ENCODE results near the gene SLC1A7.

SLC1A7 gene

DNA sequence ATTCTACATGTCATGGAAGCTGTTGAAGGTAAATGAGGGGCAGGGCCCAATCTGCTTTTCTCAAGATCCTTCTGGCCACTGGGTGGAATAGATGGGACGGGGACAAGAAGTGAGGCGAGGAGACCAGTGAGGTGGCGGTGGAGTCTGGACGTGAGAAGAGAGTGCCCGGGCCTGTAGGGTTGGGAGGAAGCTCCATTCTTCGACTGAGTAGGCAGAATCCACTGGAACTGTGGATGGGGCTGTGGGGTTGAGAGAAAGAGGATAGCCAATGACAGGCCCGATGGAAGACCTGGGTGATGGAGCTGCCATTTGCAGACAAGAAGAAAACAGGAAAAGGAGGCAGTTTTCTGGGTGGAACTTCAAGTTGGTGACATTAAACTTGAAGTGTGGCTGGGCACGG lies 10.3 kb downstream of the SLC1A7 start:
- no peak for DNase-seq

DNA sequence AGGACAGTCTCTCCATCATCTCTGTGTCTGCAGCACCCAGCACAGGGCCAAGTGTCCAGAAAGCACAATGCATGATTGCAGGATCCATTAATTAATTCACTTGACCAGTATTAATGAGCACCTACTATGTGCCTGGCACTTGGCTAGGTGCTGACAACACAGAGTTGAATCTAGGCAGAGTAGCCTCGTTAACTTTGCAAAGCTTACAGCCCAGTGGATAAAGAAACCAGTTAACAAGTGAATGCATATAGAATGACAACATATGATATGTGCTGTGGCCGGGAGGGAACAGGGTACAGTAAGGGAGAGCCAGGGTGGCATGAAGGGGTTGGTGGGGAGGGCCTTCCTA lies 10.9 kb downstream of the SLC1A7 start:
- no peak for DNase-seq

DNA sequence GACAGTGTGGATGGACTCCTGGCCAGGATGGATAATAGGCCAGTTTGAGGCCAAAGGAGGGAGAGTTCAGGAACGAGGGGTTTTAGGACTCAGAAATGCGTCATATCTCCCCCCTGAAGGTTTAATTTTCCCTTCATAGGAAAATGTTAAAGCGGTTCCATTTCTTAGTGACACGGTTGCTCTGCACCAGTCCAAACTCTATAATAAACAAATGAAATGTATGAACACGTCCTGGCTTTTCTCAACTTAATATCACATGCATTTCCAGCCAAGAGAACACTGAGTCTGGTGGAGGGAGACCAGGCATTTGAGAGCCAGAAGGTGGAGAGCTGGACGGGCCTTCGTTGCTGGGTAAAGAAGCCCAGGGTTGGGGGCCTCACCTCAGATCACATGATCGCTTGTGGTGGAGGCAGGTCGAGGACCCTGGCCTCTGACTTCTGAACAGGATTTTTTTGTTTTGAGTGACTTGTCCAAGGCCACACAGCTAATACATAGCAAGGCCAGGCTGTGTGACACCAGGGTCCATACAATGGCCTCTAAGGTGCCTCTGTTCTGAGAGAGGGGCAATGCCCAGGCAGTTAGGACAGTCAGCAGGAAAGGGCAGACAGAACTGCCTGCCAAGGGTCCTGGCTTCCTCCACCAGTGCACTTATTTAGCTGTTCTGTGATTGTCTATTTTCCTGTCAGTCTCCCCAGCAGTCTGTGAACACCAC lies 11.4 kb downstream of the SLC1A7 start:
- DNase-seq: no peak

DNA sequence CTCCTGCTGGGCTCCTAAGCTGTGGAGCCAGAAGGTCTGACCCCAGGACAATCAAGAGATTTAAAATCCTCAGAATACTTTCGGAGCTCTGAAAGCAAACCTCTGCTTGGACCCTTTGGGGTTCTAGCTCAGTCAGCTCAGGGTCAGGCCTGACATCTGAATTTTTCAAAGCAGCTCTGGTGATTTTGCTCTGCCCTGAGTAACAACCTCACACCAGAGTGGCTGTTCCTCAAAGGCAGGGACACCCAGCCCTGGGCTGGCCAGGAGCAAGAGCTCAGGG lies 11.9 kb downstream of the SLC1A7 start:
- no peak for DNase-seq

DNA sequence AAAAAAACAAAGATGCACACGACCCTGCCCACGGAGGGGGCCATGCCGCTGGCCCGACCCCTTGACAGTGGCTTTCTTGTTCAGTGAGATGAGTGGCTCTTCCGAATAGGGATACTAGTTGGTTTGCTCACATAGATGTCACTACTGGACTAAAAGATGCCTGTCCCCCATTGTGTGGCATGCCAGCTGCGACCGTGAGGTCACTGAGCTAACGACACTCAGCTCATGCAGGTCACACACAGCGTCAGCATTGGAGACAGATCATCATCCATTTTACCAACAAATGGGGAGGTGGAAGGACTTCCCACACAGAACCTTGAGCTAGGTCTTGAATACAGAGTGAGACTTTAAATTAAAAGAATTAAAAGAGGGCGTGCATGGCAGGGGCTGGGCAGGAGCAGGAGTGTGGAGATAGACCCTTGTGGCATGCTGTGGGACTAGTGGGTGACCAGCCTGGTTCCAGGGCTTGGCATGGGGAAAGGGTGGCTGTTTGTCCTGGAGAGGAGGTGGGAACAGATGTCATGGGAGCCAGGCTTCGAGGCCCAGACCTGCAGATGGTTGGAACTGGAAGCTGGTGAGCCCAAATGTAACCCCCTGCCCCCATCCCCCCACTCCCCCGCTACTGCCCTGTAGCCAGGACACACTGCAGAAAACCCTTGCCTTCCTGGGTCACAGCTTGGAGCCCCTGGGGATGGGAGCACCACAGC lies 12.4 kb downstream of the SLC1A7 start:
- DNase-seq: no peak

DNA sequence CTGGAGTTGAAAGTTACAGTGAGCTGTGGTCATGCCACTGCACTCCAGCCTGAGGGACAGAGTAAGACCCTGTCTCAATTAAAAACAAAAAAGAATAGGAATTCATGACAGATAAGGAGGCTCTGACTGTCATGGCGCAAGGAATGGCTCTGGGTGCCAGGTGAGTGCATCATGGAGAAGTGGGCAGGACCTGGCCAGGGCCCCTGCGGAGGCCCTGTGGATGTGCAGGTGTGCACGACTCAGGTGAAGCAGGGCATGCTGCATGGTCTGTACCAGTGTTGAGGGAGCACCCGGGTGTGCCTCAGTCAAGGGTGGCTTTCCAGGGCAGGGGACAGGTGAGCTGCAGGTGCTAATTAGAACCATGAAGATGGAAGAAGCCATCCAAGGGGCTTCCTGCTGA lies 14.0 kb downstream of the SLC1A7 start:
- DNase-seq: no peak

DNA sequence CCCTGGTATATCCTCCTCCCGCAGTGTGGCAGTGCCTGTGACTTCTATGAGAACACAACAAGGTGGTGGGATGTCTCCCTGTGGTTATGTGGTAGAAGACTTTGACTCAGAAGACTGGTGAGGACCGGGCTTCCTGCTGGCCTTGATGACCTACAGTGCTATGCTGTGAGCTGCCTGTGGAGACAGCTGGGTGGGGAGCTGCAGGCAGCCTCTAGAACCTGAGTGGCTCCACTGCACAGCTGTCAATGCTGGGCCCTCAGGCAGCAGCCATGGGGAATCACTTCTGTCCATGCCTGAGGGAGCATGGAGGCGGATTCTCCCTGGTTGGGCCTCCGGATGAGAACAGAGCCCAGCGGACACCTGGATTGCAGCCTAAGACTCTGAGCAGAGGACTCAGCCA lies 14.9 kb downstream of the SLC1A7 start:
- DNase-seq: no peak

DNA sequence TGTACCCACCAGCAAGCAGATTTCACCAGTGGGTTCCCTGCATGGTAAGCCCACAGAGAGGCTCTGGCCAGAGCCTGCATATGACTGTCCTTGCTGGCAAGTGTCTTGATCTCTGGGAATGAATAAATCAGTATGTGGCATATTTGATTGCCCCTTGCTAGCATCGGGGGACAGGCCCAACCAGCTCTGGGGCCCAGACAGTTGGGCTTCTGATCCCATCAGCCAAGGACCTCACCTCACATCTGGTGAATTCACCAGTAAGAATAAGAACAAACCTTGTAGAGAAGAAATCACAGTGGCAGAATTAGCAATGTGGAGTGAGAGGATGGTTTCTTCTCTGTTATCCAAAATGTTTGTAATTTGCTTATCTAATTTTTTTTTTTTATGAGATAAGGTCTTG lies 15.9 kb downstream of the SLC1A7 start:
- no peak for DNase-seq

DNA sequence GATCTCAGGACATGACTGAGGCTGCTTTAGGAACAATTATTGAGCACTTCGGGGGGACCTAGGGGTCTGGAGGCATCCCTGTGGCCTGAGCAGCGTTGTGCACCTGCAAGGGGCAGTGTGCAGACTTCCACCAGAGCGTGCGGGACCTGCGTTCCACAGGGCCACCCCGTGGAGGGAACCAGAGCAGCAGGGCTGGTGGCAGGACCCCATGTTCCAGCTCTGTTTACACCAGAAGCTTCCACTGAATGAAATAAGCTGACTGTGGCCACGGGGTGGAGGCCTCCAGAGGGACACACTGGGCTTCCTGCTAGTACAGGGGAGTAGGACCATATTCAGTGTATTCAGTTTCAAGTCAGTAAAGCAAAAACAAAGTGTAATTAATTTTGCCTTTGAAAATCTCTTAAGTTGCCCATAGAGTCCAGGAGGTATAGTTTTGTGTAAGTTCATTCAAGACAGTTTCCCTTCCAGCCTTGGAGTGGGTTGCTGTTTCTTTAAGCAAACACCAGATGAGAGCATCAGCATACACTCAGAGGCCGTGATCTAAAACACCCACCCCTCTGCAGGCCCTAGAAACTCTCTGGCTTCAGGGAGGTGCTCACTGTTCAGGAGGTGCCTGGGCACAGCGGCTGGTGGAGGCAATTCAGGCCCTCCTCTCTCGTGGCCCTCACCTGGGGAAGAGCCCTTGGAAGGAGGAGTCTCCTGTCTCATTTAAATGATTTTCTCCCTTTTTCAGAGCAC lies 16.6 kb downstream of the SLC1A7 start:
- no peak for DNase-seq

DNA sequence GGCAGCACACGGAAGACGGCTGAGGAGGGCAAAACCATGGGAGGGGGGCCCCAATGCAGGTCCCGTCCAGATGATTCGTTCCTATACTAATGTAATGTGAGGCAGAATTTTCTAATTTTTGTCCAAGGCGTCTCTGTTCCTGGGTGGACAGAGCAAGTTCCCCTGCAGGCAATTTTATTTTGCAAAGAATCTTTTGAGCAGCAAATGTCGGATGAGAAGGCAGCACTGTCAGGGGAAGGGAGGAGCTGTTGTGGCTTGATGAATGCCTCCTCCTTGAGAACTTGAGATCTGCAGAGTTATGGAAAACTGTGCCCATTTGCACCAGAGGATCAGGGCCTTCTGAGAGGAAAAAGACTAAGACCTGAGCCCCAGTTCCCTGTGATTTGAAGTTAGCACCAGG lies 17.3 kb downstream of the SLC1A7 start:
- DNase-seq: no peak

DNA sequence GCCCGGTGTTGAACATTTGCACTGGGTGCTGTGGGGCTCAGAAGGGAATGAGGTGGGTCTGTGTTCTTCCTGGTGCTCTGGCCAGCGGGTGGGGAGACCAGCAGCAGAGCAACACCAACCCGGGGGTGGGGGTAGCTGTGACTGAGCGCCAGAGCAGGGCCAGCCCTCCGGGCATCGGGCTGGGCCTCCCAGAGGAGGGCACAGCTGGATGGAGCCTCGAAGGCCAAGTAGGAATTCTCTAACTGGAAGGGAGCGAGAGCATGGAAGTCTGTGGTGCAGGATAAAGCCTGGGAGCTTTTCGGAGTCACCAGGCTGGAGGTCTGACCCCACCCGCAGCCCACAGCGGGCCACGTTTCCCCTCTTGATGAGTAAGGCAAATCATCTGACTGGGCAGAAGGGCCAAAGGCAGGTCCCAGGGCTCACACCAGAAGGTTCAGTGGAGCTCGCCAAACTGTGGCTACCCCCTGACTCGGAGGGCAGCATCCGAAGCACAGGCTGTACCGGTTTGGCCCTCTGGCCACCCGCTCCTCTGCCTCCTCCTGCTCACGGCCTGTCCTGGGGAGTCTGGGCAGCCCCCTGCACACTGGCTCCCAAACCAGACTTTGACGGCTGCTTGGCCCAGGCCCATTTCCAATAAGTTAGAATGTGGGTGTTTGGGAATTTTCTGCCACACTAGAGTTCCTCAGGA lies 18.8 kb downstream of the SLC1A7 start:
- no peak for DNase-seq

DNA sequence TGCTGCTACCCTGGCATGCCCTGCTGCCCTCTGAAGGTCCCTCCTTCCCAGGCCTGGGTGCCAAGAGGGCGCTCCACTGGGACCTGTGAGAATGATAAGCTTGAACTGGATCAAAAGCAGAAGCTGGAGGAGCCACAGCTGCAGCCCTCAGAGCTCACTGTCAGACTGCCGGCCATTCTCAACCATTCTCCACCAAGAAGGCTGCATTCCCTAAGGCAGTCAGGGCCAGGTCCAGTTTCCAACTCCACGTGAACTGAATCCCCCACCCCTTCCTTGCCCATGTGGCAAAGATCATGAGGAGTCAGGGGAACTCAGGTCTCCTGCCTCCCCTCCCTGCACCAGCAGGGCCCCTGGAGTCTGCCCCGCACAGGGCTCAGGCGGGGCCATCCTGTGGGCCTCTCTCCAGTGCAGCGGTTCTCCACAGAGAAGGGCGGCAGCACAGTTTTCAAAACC lies 19.5 kb downstream of the SLC1A7 start:
- no peak for DNase-seq

DNA sequence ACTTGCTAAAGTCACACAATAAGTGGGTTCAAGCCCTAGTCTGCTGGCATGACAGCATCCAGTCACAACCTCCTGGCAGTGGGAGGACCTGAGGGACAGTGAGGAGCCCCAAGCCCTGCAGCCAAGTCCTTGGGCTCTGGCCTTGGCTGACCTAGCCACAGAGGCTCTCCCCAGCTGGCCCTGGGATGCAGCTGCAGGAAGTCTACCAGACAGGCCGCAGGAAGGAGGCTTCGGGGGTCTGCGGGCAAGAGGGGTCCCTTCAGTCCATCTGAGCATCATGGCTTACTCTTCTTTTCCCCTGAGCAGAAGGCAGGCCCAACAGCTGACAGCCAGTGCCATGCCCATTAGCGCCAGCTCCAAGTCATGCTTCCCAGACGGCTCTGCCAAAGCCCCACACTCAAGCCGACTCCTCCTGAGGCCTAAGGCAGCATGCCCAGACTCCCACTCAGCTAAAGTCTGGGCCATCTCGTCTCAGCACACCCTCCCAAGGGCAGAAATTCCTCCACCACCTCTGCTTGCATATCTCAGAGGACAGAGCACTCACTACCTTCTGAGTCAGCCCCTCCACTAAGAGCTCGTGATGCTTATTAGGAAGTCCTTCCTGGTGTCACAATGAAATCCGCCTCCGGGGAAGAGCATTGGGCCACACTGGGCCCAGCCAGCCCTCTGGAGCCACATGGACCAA lies 20.1 kb downstream of the SLC1A7 start:
- DNase-seq: no peak

DNA sequence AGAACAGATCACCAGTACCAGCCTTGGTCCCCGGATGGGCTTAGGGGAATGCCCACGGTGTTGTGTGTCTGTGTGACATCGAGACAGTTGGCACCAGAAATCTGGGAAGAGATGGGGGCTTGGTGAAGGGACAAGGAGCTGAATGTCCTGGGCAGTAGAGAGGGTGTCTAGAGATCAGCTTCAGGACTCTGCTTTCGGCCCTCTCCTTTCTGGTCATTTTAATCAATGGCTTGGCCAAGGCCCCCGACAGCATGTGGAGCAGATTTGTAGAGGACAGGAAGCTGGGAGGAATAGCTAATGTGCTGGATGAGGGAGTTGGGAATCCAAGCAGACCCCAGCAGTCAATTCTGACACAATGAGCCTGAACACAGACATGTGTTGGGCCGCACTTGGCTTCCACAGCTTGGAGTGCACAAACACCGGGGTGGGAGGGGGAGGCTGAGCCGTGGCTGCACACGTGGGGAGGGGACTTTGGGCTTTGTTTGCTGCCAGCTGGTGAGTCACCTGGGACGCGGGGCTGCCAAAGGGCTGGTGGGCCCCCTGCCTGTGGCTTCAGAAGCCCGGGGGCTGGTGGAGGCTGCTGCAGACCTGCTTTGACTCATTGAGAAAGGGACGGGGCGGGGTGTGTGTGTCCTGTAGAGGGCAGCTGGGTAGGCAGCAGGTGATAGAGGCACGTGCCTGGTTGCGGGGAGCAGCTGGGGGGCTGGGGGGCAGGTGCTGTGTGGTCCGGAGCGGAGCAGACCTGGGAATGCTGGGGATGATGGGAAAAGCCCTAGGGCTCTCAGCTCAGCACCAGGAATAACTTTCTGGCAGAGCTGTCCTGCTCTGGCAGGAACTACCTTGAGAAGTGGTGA lies 20.9 kb downstream of the SLC1A7 start:
- no peak for DNase-seq

DNA sequence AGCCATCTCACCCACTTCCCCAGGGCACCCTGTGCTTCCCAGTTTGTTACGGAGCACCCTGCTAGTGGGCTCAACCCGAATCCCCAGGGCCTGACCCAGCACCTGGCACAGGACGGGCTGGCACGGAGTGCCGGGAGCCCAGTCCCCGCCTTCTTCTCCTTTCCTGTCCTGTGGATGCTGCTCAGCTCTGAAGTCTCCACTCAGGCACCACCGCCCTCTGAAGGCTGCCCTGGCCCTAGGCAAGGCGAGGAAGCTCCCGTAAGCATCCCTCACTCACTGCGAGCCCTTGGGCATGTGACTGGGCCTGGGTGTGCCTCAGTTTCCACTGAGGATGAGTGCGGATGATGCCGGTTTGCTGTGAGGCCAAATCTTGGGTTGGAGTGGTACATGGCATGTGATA lies 21.8 kb downstream of the SLC1A7 start:
- DNase-seq: no peak

DNA sequence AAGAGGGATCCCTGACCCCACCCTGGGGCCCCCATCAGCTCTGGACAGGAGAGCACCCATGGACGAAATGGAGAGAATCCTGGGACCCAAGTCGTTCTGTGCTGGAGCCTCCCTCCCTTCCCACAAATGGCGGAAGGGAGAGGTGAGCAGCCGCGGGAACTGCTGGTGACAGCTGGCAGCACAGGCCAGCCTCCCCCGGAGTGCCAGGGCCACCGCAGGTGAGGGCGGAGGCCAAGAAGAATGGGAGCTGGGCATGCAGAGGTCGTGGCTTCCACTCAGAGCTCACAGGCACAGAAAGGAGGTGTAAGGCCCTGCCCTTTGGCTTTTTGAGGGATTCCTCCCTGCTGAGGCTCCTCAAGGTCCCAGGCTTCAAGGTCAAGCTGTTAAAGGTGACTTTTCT lies 24.6 kb downstream of the SLC1A7 start:
- DNase-seq: no peak

DNA sequence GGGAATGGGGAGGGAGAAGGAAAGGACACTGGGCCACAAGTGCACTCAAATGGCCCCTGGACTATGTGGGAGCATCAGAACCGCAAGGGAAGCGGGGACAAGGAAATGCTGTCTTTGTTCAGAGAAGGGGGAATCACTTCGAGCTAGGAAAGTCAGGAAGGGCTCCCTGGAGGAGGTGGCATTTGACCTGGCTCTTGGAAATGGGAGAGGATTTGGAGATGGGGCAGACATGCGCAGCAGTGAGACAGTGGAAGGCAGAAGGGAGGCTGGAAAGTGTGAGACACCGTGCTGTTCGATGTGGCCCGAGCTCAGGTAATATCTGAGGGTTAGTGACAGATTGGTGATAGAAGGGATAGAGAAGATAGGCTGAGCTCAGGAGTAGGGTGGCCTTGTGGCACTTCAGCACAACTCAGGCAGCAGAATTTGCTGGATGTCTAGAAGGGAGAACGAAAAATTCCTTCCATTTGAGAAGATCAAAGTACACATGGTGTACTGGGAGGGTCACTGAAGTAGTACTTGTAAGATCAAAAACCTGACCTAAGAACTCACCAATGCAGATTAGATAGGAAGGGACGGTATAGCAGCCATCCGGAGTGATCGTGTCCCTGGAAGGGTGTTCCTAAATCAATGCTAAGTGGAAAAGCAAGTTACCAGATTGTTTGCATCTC lies 25.4 kb downstream of the SLC1A7 start:
- no peak for DNase-seq

DNA sequence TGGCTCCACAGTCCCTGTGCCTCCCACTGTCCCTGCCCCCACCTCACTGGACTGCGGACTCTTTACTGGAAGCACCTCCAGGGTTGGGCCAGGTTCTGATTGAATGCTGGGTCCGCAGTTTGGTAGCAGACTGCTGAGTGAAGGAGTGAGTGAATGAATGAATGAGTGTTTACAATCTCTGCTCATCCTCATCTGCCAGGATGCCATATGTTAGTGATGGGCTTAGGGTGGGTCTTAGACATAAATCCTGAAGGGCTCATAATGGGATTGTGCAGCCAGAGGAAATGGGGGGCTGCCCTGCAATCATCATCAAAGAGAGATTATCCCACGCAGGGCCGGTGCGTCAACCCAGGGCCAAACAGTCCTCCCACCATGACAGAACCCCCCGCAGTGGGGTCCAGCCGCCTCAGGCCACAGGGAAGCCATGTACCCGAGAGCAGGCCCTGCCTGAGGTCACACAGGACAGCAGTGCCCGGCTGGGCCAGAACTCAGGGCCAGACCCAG lies 26.1 kb downstream of the SLC1A7 start:
- DNase-seq: no peak

DNA sequence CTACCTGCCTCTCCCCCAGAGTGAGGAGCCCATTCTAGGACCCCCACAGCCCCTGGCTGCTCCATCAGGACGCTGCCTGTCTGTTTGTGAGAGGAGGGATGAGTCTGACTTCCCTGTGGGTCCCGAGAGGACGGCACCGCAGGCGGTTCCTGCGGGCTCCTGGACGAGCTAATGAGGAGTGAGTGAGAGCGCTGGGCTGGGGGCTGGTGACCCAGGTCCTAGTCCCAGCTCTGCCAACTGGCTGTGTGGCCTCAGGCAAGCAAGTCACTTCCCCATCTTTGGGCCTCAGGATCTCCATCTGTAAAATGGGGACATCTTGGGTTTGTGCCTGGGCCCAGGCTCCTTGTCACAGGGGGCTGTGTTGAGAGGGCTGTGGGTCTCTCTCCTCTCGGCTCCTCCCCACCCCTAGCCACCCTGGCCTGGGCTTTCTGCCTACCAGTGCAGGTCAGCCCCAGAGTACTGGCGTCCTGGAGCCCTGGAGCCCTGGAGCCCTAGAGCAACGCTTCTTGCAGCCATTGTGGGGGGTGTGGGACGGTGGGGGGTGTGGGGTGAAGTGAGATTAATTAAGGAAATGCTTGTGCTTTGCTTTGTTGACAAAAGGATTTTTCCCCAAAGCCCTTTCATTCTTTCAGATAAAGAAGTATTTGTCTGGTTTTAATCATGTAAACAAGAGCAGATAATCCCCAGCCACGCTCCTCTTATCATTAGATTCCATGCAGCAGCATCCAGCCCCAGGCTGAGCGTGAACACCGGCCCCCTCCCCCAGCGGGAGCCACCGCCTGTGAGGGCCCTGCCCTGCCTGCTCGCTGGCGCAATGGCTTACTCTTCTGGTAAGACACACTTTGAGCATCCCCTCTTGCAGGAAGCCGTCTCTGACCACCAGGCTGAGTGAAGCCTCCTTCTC lies 26.8 kb downstream of the SLC1A7 start:
- no peak for DNase-seq

Measured in NCI-H2081 treated with DMSO at 0.1 percent for 48 hours (cell line).